Lower leg skin (tissue), 3 donors: ENCODE measurements around the gene SKI.

Source experiments
- CTCF ChIP-seq, 3 donors: fragments of 450-650 bp; IDR thresholded peaks; one replicate each; pipeline ENCODE4 v1.5.1; 2016; ENCODE audit warnings: antibody characterized with exemption in 3 of 3, mild to moderate bottlenecking in 3 of 3, moderate library complexity in 2 of 3
- POLR2A ChIP-seq, 2 donors: fragments of 450-650 bp; IDR thresholded peaks; one replicate each; pipeline ENCODE4 v1.6.1; 2016 to 2017; ENCODE audit warnings: antibody characterized with exemption in 2 of 2, mild to moderate bottlenecking in 1 of 2, moderate library complexity in 1 of 2

GRCh38 chr1:2190491-2190976 lies 37.6 kb upstream of the SKI start:
- TF ChIP-seq CTCF (IDR thresholded peaks at IDR 0.05) = no peak
- TF ChIP-seq POLR2A (IDR thresholded peaks at IDR 0.05) = no peak
